ENCODE measurements around the gene CACNA1B. TPM values are rescaled to one million over a fixed set of nuclear protein-coding genes. Genes with fewer than 3 reads are reported as not detected.

The CACNA1B gene
- total RNA-seq, result 0.13 and 0.14 TPM in 2 replicates

DNA sequence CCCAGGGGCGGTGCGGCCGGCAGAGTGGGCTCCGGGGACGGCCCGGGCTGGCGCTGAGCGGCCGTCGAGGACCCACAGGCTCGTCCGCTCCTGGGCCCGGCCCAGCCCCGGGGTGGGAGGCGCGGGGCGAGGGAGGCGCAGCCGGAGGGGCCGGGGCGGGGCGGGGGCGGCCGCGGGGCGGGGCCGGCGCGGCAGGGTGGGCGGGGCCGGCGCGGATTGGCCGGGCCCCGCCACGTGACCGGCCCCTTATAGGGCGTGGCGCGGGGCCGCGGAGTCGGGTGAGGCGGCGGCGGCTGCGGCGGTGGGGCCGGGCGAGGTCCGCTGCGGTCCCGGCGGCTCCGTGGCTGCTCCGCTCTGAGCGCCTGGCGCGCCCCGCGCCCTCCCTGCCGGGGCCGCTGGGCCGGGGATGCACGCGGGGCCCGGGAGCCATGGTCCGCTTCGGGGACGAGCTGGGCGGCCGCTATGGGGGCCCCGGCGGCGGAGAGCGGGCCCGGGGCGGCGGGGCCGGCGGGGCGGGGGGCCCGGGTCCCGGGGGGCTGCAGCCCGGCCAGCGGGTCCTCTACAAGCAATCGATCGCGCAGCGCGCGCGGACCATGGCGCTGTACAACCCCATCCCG, at the start of gene CACNA1B:
CACNA1B (plus strand) TSS at position 277 of the 617 bp plus-strand sequence; CDS start at position 429, 152 bp downstream.

Small RNA genes within 50 kb of the gene (small RNA-seq; reads per million reads assigned to genes)
- gene AL591424.2, result not detected
- not detected for gene MIR602

Measured in thoracic aorta endothelial cell (primary cell).